SU-DHL-6 (cell line): ENCODE measurements around the gene SP8.

ENCODE experiments used
- H2AFZ ChIP-seq: fragments of 200-600 bp; sonication (generic); 2 replicates; pipeline ENCODE4 v1.6.1; 2014; ENCODE audit warnings: low read depth, mild to moderate bottlenecking, moderate library complexity, mixed read lengths, antibody characterized with exemption, low read length; ENCODE audit not compliant: severe bottlenecking
- H3F3A ChIP-seq: fragments of 200-600 bp; shearing (Covaris generic); 2 replicates; pipeline ENCODE4 v1.6.0; 2016; ENCODE audit warnings: antibody characterized with exemption, mild to moderate bottlenecking; ENCODE audit not compliant: insufficient read depth
- H3K27ac ChIP-seq: fragments of 200-600 bp; sonication (generic); 2 replicates; pipeline ENCODE4 v1.5.1; 2016; ENCODE audit warnings: low read depth, mild to moderate bottlenecking, low read length, moderate library complexity, mixed read lengths
- H3K27me3 ChIP-seq: fragments of 200-600 bp; sonication (generic), shearing (Covaris generic); 2 replicates; pipeline ENCODE4 v1.6.0; 2014; ENCODE audit warnings: mild to moderate bottlenecking, low read length
- H3K36me3 ChIP-seq: fragments of 200-600 bp; sonication (generic); 2 replicates; pipeline ENCODE4 v1.6.1; 2014; ENCODE audit warnings: mild to moderate bottlenecking, low read length, mixed read lengths
- H3K4me2 ChIP-seq: fragments of 300-600, 200-600 bp; shearing (Covaris generic), sonication (generic); 2 replicates; pipeline ENCODE4 v1.6.0; 2014; ENCODE audit warnings: low read length, low read depth, mild to moderate bottlenecking; ENCODE audit not compliant: poor library complexity, severe bottlenecking
- H3K4me3 ChIP-seq: fragments of 200-600 bp; sonication (generic); 2 replicates; pipeline ENCODE4 v1.5.1; 2014; ENCODE audit warnings: antibody characterized with exemption, low read length, mild to moderate bottlenecking, mixed read lengths; ENCODE audit not compliant: insufficient read depth, poor library complexity, severe bottlenecking
- H3K79me2 ChIP-seq: fragments of 200-600 bp; sonication (generic); 2 replicates; pipeline ENCODE4 v1.6.1; 2014; ENCODE audit warnings: mild to moderate bottlenecking, low read length, moderate library complexity; ENCODE audit not compliant: insufficient read depth
- H3K9ac ChIP-seq: fragments of 200-600 bp; sonication (generic); 2 replicates; pipeline ENCODE4 v1.7.0; 2014; ENCODE audit warnings: mild to moderate bottlenecking, low read length
- H3K9me2 ChIP-seq: fragments of 200-600 bp; sonication (generic); replicated peaks from 2 replicates; pipeline ENCODE4 v1.6.1; 2014; ENCODE audit warnings: low read length; ENCODE audit not compliant: insufficient read depth
- H3K9me3 ChIP-seq: fragments of 200-600 bp; sonication (generic); 2 replicates; pipeline ENCODE4 v1.6.1; 2014; ENCODE audit warnings: low read length, mixed read lengths; ENCODE audit not compliant: insufficient read depth
- H4K20me1 ChIP-seq: fragments of 200-600 bp; sonication (generic); 2 replicates; pipeline ENCODE4 v1.6.1; 2014; ENCODE audit warnings: low read depth, mild to moderate bottlenecking, antibody characterized with exemption, low read length, moderate library complexity, mixed read lengths
- CTCF ChIP-seq: fragments of 200-600 bp; sonication (generic); IDR thresholded peaks from one replicate; pipeline ENCODE4 v1.5.1; 2017; ENCODE audit warnings: antibody characterized with exemption, mild to moderate bottlenecking, low read length, moderate library complexity; ENCODE audit not compliant: insufficient read depth, poor library complexity, severe bottlenecking
- EZH2phosphoT487 ChIP-seq: fragments of 200-600 bp; sonication (generic), shearing (Covaris generic); conservative IDR thresholded peaks from 2 replicates; pipeline ENCODE4 v1.6.1; 2018; ENCODE audit warnings: mild to moderate bottlenecking, antibody characterized with exemption, low read length, moderate library complexity, mixed read lengths

SP8 gene

GRCh38 chr7:20798081-20798693, 11.5 kb upstream of the SP8 start:
- Histone ChIP-seq H3K27me3 (no peaks in the 10 kb centered on the region), H3K9me3 (no peaks in the 10 kb centered on the region), H4K20me1 (no peaks in the 10 kb centered on the region), H3K4me2 (peak overlapping the region; percentile 39), H3K9ac (peak overlapping the region; percentile 52), H3K27ac (no peak overlapping the region), H2AFZ (no peak overlapping the region), H3F3A (no peaks in the 10 kb centered on the region), H3K4me3 (peak overlapping the region; percentile 47), H3K79me2 (no peaks in the 10 kb centered on the region), H3K36me3 (no peaks in the 10 kb centered on the region), H3K9me2 (no peaks in the 10 kb centered on the region)
- no peak for TF ChIP-seq CTCF
- no peak for TF ChIP-seq EZH2phosphoT487

GRCh38 chr7:20797462-20798080, 10.9 kb upstream of the SP8 start:
- H3K4me2 ChIP-seq = peak overlapping the region; percentile 52
- peak overlapping the region; percentile 66 for H3K4me3 ChIP-seq
- H3K79me2 ChIP-seq = no peaks in the 10 kb centered on the region
- H3F3A ChIP-seq = no peaks in the 10 kb centered on the region
- H3K9me2 ChIP-seq = no peaks in the 10 kb centered on the region
- H3K9ac ChIP-seq = peak overlapping the region; percentile 52
- H3K9me3 ChIP-seq = no peaks in the 10 kb centered on the region
- H2AFZ ChIP-seq = peak overlapping the region; percentile 65
- no peaks in the 10 kb centered on the region for H3K27me3 ChIP-seq
- H4K20me1 ChIP-seq = no peaks in the 10 kb centered on the region
- H3K27ac ChIP-seq = no peak overlapping the region
- no peak for TF ChIP-seq CTCF
- TF ChIP-seq EZH2phosphoT487 = no peak
- H3K36me3 ChIP-seq = no peaks in the 10 kb centered on the region

- Histone ChIP-seq H3F3A (no peaks in the 10 kb centered on the region), H3K27me3 (no peaks in the 10 kb centered on the region), H4K20me1 (no peaks in the 10 kb centered on the region), H3K4me2 (peak overlapping the region; percentile 52), H3K79me2 (no peaks in the 10 kb centered on the region), H3K4me3 (peak overlapping the region; percentile 66), H3K9me2 (no peaks in the 10 kb centered on the region), H3K36me3 (no peaks in the 10 kb centered on the region), H3K9ac (peak overlapping the region; percentile 52), H3K27ac (no peak overlapping the region), H3K9me3 (no peaks in the 10 kb centered on the region), H2AFZ (peak overlapping the region; percentile 65)
- TF ChIP-seq CTCF (no peak), EZH2phosphoT487 (no peak)
Observed at GRCh38 chr7:20797042-20797461, 10.4 kb upstream of the SP8 start.
